Measurements from ENCODE around the gene TMEM132A.

- TF ChIP-seq RNF2 (IDR thresholded peaks at IDR 0.05; ENCODE audit: borderline replicate concordance, low read depth) (no peak), ZSCAN20 (CRISPR knock-in tag; IDR thresholded peaks at IDR 0.05) (no peak), REST (IDR thresholded peaks at IDR 0.05) (no peak), ZFP36 (IDR thresholded peaks at IDR 0.05; ENCODE audit: borderline replicate concordance, partially characterized antibody) (no peak), EHMT2 (IDR thresholded peaks at IDR 0.05; ENCODE audit: low read depth) (no peak), CTCF (IDR thresholded peaks at IDR 0.05) (peak; percentile 49), CHD2 (IDR thresholded peaks at IDR 0.05; ENCODE audit: low read length, partially characterized antibody) (no peak), E2F6 (IDR thresholded peaks at IDR 0.05; ENCODE audit: borderline replicate concordance, low read depth) (no peak), POLR2A (IDR thresholded peaks at IDR 0.05; ENCODE audit: low read length) (no peak), JUNB (IDR thresholded peaks at IDR 0.05) (no peak), PHF8 (IDR thresholded peaks at IDR 0.05; ENCODE audit: borderline replicate concordance, low read depth) (no peak), ESRRA (IDR thresholded peaks at IDR 0.05; ENCODE audit: borderline replicate concordance, low read length) (no peak), EP300 (IDR thresholded peaks at IDR 0.05) (no peak)
Measured at GRCh38 chr11:60887556-60887955, 36.7 kb upstream of the TMEM132A start.

Measured in A549 (cell line).